A673 (cell line): Measurements from ENCODE around the gene PHF14. TPM values are rescaled to one million over a fixed set of nuclear protein-coding genes. Genes with fewer than 3 reads are reported as not detected.

Experiments used
- BruUV-seq: library from RNA; stranded (reverse); fragments of 400-500 nt; replicated peaks from 2 replicates; lab custom pipeline; 2021; lab: Mats Ljungman, UMichigan
- CTCF ChIA-PET: fragments of 300-600 bp; sonication (Branson Sonifier 250); formaldehyde crosslinking; loops from one replicate; lab custom pipeline; 2022; ENCODE audit warnings: antibody characterized with exemption; lab: Charles Lee
- POLR2A ChIA-PET: fragments of 300-600 bp; sonication (Branson Sonifier 250); formaldehyde crosslinking; loops from one replicate; lab custom pipeline; 2022; ENCODE audit warnings: antibody characterized with exemption; ENCODE audit not compliant: low non-redundant PET; lab: Charles Lee
- DNase-seq: peaks from one replicate; pipeline ENCODE4 v3.0.0-alpha.2; 2015; ENCODE audit warnings: low spot score
- H3K27ac ChIP-seq: fragments of 200-600 bp; sonication (generic); 2 replicates; pipeline ENCODE4 v1.5.1; 2016; ENCODE audit warnings: mixed run types, low read depth, mild to moderate bottlenecking, mixed read lengths, antibody characterized with exemption, low read length; ENCODE audit not compliant: poor library complexity, severe bottlenecking
- H3K27me3 ChIP-seq: fragments of 200-600 bp; sonication (generic); replicated peaks from 2 replicates; pipeline ENCODE4 v1.6.1; 2017; ENCODE audit warnings: mixed run types, low read depth, mild to moderate bottlenecking, mixed read lengths, antibody characterized with exemption, low read length; ENCODE audit not compliant: insufficient read depth, poor library complexity
- H3K36me3 ChIP-seq: fragments of 200-600 bp; sonication (generic); 2 replicates; pipeline ENCODE4 v1.6.1; 2016; ENCODE audit warnings: mixed run types, mild to moderate bottlenecking, mixed read lengths, antibody characterized with exemption, low read length; ENCODE audit not compliant: insufficient read depth, poor library complexity, severe bottlenecking
- H3K4me1 ChIP-seq: fragments of 200-600 bp; sonication (generic); 2 replicates; pipeline ENCODE4 v1.6.1; 2017; ENCODE audit warnings: mixed run types, mild to moderate bottlenecking, mixed read lengths, antibody characterized with exemption, low read length; ENCODE audit not compliant: insufficient read depth, poor library complexity, severe bottlenecking
- H3K4me3 ChIP-seq: fragments of 200-600 bp; sonication (generic); 2 replicates; pipeline ENCODE4 v1.5.1; 2016; ENCODE audit warnings: low read depth, mixed run types, mild to moderate bottlenecking, mixed read lengths, low read length; ENCODE audit not compliant: poor library complexity, severe bottlenecking
- H3K9me3 ChIP-seq: fragments of 200-600 bp; sonication (generic); 2 replicates; pipeline ENCODE4 v1.6.1; 2016; ENCODE audit warnings: mixed run types, low read depth, mild to moderate bottlenecking, mixed read lengths, antibody characterized with exemption, low read length; ENCODE audit not compliant: poor library complexity, severe bottlenecking
- CTCF ChIP-seq: fragments of 300-800, 200-600 bp; sonication (generic); conservative IDR thresholded peaks from 2 replicates; pipeline ENCODE4 v1.5.1; 2017; ENCODE audit warnings: low read depth, mild to moderate bottlenecking, antibody characterized with exemption, low read length, moderate library complexity, mixed read lengths
- EZH2 ChIP-seq: fragments of 200-600 bp; sonication (generic); IDR thresholded peaks from 2 replicates; pipeline ENCODE4 v1.6.1; 2017; ENCODE audit warnings: borderline replicate concordance, low read depth, mild to moderate bottlenecking, mixed read lengths, antibody characterized with exemption, low read length; ENCODE audit not compliant: poor library complexity, severe bottlenecking
- intact Hi-C: fragments of 100-400 bp; cut with micrococcal nuclease; formaldehyde crosslinking; loops from one replicate; pipeline ENCODE4 v1.10.0; 2022; ENCODE audit not compliant: unreplicated experiment
- total RNA-seq: library from RNA; stranded (reverse); gene quantifications from 2 replicates; pipeline ENCODE4 v1.2.3, GENCODE V29; 2021

The PHF14 gene
- total RNA-seq, 1 experiment from 2014 or later, result 79.5 TPM

GRCh38 chr7:11141541-11141940, 167.9 kb downstream of the PHF14 start:
- no peak overlapping the region for H3K27ac ChIP-seq
- no peaks in the 10 kb centered on the region for H3K9me3 ChIP-seq
- no peak overlapping the region for H3K4me3 ChIP-seq
- no peak for DNase-seq
- intact Hi-C loops, result no loop called here
- H3K36me3 ChIP-seq, result no peaks in the 10 kb centered on the region
- ChIA-PET POLR2A (no interaction called here), CTCF (no interaction called here)
- no TSS peak for BruUV-seq
- H3K4me1 ChIP-seq, result peaks cover 6% of the 10 kb centered on the region
- TF ChIP-seq CTCF (no peak), EZH2 (no peak)
- no peaks in the 10 kb centered on the region for H3K27me3 ChIP-seq

DNA sequence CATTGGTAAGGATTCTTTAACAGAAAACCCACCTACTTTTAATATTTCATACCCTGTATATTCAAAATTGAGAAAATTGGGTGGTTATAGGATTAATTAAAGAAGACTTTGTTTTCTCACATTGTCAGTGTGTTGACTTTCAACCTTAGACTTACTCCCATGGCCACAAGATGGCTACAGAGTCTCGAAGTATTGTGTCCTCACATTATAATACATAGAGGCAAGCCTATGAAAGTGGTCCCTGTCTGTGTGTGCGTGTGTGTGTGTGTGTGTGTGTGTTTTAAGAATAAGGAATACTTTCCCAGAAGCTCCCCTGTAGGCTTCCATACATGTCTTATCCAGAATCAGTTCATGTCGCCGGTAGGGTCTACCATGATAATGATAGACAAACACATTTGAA, 180.0 kb downstream of the PHF14 start:
- DNase-seq, result no peak
- ChIA-PET CTCF (no interaction called here), POLR2A (no interaction called here)
- no peak overlapping the region for H3K4me3 ChIP-seq
- intact Hi-C loops, result no loop called here
- BruUV-seq, result no TSS peak
- no peaks in the 10 kb centered on the region for H3K9me3 ChIP-seq
- H3K27ac ChIP-seq, result no peak overlapping the region
- no peak for TF ChIP-seq EZH2
- no peak for TF ChIP-seq CTCF
- no peaks in the 10 kb centered on the region for H3K4me1 ChIP-seq
- H3K36me3 ChIP-seq, result no peaks in the 10 kb centered on the region
- H3K27me3 ChIP-seq, result no peaks in the 10 kb centered on the region

- no peaks in the 10 kb centered on the region for H3K9me3 ChIP-seq
- ChIA-PET POLR2A (no interaction called here), CTCF (no interaction called here)
- no peak for DNase-seq
- no peaks in the 10 kb centered on the region for H3K4me1 ChIP-seq
- BruUV-seq, result no TSS peak
- no peak overlapping the region for H3K27ac ChIP-seq
- H3K36me3 ChIP-seq, result no peaks in the 10 kb centered on the region
- no peak overlapping the region for H3K4me3 ChIP-seq
- TF ChIP-seq CTCF (no peak), EZH2 (no peak)
- intact Hi-C loops, result no loop called here
- H3K27me3 ChIP-seq, result no peaks in the 10 kb centered on the region
Measured at GRCh38 chr7:11155883-11156282, 182.2 kb downstream of the PHF14 start.

GRCh38 chr7:11161499-11161898, 187.8 kb downstream of the PHF14 start:
- Histone ChIP-seq H3K36me3 (no peaks in the 10 kb centered on the region), H3K9me3 (no peaks in the 10 kb centered on the region), H3K4me1 (no peaks in the 10 kb centered on the region), H3K27ac (no peak overlapping the region), H3K4me3 (no peak overlapping the region), H3K27me3 (no peaks in the 10 kb centered on the region)
- ChIA-PET CTCF (no interaction called here), POLR2A (no interaction called here)
- no peak for DNase-seq
- intact Hi-C loops, result no loop called here
- no TSS peak for BruUV-seq
- TF ChIP-seq EZH2, result no peak
- no peak for TF ChIP-seq CTCF
